HTERT RPE-1 (cell line): ENCODE data around the gene SRP68.

Source experiments
- in situ Hi-C: fragments of 300-500 bp; cut with MboI; formaldehyde crosslinking; loops from 4 replicates; pipeline ENCODE4 v1.14.3; 2020; ENCODE audit warnings: low sequenced_read_pairs

The SRP68 gene

DNA sequence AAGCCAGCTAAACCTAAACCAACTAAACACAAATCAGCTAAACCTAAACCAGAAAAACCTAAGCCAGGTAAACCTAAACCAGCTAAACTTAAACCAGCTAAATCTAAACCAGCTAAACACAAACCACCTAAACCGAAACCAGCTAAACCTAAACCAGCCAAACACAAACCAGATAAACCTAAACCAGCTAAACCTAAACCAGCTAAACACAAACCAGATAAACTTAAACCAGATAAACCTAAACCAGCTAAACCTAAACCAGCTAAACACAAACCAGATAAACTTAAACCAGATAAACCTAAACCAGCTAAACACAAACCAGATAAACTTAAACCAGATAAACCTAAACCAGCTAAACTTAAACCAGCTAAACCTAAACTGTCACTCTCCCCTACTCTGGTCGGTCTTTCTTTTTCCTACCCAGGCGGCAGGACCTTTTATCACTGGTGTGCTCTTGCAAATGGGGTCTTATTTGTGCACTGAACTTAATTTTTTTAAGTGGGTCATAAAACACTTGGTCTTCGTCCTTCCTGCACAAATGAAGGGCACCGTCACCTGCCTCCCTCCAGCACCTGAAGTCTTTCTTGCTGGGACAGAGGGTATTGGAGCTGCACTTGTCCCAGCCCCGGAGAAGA, 52.4 kb downstream of the SRP68 start:
- in situ Hi-C loops: no loop called here

DNA sequence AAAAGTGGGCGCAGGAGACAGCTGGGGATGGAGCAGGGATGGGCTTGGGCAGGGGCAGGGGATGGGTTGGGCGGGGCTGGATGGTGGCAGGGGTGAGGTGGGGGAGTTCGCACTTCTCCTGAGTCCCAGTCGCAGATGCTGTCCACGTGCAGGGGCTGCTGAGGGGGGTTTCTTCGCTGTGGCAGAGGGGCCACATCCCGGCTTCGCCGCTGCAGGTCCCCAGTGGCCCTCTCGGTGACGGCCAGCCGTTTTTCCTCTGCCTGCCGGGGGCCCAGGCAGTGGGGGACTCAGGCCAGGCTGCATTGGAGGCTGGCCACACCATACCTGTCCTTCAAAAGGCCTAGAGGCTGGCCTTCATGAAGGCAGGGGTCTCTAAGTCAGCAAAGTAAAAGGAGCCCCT, 53.5 kb downstream of the SRP68 start:
- in situ Hi-C loops: no loop called here

DNA sequence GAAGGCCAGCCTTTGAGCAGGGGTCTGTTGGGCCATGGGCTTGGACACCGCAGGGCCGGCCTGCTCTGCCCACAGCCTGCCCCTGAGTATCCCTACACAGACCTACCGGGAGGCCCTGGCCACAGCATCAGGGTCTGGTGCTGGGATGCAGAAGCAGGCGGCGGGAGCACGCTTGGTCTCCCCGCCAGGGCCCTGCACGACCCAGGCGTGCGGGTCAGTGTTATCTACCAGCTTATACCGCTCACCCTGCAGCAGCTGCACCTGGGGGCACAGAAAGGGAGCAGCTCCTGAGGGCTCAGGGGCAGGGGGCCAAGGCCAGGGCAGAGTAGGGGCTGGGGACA, 54.0 kb downstream of the SRP68 start:
- in situ Hi-C loops: no loop called here

DNA sequence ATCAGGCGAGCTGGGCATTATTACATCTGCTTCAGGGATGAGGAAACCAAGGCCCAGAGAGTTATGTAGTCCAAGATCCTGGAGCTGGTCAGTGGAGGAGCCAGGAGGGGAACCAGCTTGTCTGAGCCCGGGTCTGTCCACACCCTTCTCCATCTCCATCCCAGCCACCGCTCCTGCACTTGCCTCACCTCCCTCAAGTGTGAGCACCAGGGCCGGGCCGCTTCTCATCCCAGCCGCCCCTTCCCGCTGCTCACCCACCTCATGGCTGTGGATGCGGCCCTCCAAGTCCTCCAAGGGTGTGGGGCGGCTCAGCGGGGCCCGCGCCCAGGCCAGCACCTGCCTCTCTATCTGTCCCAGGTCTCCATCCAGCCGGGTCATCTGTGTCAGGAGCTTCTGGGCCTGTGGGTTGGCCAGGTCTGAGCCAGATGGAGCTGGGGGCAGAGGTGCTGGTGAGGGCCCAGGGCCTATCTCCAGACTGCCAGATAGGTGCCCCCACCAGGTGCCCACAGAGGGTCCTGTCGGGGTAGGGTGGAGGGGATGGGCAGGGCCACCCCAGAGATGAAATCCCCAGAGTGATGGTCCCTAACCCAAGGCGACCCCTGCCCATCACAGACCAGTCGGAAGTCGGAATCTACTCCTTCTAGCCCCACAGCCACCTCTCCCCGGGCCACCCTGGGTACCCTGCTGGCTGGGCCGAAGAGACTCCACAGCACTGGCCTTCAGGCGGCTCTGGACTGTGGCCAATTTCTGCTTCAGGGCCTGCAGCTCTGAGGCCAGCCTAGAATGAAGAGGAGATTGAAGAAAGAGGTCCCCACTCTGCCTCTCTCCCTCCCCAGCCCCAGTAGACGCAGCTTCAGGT, 54.6 kb downstream of the SRP68 start:
- in situ Hi-C loops: no loop called here

DNA sequence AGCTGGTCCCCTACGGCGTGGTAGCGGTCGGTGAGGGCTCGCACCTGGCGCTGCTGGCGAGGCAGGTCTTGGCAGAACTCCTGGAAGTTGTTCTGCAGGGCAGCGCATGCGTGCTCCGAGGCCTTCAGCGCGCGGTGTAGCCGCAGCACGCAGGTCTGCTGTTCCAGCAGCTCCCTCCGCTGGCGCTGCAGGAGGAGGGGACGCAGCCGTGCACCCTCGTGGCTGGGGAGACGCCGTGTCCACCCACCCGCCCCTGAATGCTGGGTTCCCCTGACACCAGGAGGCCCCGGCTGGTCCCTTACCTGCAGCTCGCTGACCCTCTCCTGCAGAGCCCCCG, 57.4 kb downstream of the SRP68 start:
- in situ Hi-C loops: no loop called here

DNA sequence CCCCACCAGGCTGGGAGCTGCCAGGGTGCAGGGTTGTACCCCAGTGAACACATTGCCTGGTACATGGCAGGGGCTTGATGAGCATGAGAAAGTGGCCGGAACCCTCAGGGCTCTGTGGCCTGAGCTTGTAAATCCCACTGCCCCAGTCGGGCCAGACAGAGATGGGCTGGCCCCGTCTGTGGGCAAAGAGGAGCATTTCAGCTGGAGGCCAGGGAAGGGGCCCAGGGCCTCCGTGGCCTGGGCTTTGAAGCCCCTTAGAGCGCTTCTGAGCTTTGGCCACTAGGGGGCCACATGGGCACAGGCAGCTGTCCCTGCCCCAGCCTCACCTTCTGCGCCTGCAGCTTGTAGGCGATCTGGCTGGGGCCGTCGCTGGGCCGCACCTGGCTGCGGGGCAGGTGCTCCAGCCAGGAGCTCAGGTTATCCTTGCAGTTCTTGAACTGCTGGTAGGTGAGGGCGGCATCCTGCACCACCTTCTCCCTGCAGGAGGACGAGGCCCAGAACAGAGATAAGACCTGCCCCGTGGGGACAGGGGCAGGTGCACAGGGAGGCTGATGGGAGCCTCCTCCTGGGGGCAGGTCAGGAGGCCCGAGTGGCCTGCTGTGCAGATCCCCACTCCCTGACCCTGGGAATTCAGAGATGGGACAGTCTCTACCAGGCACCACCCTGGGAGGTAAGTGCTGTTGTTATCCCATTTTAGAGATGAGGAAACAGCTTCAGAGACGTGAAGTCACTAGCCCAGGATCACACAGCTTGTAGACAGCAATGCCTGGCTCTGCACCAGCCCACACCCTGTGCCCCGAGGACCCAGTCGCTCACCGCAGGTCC, 58.0 kb downstream of the SRP68 start:
- in situ Hi-C loops: no loop called here

DNA sequence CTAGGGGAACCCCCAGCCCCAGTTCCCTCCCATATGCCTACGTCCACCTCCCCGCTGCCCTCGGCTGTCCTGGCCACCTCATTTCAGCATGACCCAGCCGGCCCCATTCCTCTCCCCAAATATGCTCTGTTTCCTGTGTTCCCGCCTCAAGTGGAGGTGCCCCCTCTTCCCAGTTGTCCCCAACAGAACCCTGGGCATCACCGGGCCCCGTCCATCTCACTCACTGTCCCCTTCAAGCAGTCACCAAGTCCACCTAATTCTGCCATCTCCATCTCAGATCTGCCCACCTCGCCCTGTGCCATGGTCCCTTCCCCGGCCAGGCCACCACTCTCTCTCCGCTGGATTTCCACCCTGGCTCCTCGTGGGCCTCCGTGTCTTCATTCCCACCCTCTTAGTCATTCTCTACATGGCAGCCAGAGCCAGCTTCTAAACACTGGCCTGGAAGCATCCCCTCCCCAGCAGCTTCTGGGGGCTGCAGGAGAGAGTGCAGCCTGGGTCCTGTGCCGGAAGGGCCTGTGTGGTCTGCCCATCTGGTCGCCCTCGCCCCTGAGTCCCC, 58.9 kb downstream of the SRP68 start:
- in situ Hi-C loops: no loop called here

DNA sequence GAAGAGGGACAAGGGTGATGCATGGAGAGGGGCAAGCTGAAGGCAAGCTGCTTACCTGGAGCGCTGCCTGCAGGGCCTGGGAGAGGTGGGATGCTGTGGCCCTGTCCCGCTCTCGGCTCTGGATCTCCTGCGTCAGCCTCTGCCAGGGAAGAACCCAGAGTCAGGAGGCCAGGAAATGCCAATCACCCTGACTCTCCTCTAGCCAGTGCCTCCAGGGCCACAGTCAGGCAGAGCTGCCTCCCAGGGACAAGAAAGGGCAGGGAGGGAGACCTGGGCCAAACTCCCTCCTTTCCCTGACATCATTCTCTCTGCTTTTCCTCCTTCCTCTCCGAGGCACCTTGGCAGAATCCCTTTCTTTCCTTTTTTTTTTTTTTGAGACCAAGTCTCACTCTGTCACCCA, 60.4 kb downstream of the SRP68 start:
- in situ Hi-C loops: no loop called here

DNA sequence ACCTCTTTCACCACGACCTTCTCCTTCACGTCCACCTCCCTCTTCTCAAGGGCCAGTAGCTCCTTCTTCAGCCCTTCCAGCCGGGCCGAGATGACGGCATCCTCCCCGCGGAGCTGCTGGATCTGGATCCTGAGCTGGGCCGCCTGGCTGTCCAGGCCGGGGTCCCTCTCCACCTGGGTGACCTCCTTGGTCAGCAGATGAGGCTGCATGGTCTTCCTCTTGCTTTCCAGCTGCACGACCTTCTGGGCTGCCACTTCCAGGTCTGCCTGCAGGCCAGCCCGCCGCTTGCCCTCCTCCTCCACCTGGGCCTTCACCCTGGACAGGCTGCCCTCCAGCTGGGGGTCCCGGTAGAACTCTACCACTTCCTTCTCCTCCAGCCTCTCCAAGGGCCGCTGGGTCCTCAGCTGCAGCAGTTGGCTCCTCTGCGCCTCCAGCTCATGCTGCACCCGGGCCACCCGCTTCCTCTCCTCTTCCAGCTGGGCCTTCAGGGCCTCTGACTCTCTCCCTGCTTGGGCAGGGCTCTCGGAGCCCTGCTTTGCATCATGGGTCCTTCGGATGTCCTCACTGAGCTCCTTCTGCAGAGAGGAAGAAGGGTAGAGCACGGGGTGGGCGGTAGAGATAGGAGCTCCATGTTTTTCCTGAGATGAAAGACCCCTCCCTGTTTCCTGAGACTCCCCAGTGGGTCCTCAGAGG, 62.2 kb downstream of the SRP68 start:
- in situ Hi-C loops: no loop called here

DNA sequence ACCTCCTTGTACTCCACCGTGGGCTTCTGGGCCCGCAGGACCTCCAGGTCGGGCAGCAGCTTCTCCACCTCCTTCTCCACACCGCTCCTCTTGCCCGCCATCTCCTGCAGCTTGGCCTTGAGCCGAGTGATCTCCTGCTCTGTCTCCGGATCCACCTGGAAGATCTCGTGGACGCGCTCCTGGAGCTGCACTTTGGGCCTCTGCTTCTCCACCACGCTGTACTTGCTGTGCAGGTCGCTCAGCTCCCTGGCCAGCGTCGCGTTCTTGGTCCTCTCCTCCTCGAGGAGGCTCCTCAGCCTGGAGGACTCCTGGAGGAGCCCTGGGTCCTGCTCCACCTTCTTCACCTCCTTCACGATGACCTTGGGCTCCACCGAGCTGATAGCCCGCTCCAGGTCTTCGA, 62.9 kb downstream of the SRP68 start:
- in situ Hi-C loops: no loop called here

DNA sequence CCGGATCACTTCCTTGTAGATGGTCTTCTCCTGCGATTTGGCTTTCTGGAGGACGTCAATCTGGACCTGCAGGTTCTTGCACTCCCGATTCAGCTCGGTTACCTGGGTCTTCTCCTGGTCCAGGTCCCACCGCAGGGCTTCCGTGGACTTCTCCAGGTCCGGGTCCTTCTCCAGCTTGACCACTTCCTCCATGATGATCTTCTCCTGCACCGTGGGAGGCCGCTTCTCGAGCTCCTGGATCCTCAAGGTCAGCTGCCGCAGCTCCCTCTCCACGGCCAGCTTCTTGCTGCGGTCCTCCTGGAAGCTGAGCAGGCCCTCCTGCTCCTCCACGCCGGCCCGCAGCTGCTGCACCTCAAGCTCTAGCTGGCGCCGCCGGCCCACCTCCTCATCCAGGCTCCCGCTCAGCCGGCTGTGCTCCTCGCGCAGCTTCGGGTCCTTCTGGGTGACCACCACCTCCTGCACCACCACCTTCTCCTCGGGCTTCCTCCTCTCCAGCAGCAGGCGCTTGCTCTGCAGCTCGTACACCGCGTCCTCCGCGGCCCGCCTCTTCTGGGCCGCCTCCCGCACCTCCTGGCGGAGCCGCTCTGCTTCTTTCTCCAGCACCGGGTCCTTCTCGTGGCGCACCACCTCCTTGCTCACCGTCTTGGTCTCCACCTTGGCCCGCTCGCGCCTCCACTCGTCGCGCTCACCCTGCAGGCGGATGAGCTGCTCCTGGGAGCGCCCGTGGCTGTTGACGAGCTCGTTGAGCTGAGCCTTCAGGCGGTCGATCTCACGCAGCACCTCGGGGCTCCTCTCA, 63.5 kb downstream of the SRP68 start:
- in situ Hi-C loops: no loop called here

DNA sequence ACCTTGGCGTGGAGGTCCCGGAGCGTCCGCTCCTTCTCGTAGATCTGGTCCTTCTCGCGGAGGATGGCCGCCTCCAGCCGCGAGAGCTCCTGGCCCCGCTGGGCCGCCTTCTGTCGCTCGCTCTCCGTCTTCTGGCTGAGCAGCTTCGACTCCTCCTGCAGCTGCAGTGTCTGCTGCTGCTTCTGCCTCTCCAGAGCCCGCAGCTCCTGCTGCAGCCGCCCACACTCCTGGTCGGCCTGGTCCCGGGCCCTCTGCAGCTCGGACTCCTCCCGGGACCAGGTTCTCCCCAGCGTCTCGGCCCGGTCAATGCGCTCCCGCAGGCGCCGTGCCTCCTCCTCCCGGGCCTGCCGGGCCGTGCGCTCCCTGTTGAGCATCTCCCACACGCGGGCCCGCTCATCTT, 64.1 kb downstream of the SRP68 start:
- in situ Hi-C loops: no loop called here

DNA sequence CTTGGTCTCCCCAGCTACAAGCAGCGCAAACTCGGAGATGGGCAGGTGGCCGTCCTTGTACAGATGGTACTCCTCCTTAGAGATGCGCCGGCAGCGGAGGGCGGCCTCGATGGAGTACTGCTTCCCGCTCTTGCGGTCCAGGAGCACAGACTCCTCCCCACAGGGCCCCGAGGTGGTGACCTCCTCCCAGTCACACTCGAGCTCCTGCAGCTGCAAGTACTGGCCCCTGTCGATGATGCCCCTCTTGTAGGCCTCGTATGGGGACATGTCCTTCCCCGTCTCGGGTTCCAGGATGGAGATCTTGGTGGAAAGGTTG, 64.5 kb downstream of the SRP68 start:
- in situ Hi-C loops: no loop called here

DNA sequence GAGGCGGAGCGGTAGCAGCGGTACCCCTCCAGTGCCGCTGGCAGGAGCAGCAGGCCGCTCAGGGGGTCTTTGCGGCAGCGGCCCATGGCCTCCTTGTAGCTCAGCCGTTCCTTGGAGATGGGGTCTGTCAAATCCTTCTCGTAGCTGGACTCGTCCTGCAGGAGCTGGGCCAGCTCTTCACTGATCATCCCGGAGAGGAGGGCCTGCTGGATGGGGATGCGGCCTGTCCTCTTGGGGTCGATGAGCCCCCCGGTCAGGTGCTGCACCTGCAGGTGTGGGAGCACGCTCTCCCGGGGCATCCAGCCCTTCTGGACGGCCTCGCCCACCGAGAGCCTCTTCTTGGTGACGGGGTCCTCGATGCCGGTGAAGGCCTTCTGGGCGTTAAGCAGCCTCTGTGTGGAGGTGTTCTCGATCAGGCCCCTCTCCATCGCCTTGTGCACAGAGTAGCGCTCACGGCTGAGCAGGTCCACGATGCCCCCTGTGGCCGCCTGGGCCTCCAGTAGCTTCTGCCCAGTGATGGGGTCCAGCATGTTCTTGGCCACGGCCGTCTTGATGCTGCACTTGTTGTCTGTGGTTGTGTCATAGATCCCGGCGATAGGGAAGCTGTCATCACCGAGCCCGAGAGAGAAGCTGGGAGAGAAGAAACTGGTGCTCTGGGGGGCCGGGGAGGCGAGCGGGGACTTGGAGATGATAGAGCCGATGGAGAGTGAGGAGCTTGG, 65.0 kb downstream of the SRP68 start:
- in situ Hi-C loops: no loop called here

DNA sequence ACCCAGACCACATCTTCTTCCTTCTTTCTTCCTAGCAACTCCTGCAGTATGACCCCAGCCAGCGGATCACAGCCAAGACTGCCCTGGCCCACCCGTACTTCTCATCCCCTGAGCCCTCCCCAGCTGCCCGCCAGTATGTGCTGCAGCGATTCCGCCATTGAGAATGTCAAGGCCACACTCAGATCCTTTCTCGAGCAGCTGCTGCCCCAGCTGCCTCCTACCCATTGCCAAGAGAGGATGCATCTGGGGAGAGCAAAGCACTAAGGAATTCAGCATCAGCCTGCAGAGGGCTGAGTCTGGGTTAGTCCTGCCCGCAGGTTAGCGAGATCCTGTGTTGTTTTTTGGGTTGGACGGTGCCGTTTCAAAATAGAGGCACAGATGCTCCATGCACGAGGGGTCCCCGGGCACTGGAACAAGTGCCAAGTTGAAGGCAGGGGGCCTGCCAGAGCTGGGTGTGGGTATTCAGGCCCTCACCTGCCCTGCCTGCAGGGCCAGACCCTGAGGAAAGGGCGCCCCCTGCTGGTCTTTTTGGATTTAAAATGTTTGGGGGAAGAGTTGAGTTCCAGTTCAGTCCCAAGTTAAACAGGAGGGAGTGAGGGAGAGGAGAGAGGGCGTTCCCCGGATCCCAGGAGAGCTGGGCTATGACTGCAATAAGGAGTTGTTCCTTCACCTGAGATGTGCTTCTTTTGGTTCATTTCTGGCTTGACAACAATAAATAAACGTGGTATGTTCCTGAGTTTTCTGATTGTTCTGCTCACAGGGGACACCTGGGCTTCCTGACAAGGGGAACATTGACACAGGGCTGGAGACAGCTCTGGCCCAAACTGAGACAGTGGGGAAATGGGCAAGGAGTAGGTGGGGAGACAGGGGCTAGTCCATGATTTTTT, 66.8 kb downstream of the SRP68 start:
- in situ Hi-C loops: no loop called here

DNA sequence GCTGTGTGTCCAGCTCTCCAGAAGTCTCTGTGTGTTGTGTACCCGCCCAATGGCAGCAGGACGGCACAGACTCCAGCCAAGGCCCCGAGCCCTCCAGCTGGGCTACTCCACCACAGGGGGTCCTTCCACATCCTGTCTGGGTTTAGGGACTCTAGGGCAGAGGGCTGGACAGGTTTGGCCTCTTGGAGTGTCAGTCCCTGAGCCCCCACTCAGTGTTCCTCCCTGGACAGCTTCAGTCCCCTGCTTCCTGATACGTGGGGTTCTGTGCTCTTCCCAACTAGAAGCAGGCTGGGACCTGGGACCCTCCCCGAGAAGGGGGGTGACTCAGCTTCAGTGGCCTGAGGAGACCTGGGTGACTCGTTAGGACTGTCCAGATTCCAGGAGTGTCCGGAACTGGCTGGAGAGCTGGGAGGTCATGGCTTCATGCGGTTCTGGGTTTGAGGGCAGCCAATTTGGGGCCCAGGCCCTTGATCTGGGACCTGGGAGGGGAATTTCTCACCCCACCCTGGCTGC, 67.5 kb downstream of the SRP68 start:
- in situ Hi-C loops: no loop called here

DNA sequence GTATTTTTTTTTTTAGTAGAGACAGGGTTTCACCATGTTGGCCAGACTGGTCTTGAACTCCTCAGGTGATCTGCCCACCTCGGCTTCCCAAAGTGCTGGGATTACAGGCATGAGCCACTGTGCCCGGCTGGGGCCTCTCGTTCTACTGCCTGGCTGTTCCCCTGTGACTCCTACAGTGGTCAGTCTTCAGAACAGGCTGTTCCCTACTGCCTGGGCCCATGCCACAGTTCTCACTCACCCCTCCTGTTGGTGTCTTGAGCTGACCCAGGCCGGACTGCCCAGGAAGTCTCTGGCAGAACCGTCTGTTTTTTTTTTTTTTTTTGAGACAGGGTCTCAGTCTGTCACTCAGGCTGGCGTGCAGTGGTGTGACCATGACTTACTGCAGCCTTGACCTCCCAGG, 68.4 kb downstream of the SRP68 start:
- in situ Hi-C loops: no loop called here

DNA sequence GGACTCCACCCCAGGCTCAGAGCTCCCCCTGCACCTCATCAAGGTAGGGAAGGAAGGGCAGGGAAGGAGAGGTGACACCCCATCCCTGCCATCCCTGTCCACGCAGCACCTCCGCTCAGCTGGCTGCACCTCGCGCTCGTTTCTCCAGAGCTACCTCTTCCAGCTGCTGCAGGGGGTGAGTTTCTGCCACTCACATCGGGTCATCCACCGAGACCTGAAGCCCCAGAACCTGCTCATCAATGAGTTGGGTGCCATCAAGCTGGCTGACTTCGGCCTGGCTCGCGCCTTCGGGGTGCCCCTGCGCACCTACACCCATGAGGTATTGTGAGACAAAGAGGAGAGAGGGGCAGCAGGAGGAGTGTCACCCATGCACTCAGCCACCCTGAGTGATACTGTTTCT, 70.2 kb downstream of the SRP68 start:
- in situ Hi-C loops: no loop called here
